NT2/D1 (cell line): Measurements from ENCODE around the gene PKP1.

ENCODE experiments used
- DNase-seq: peaks from one replicate; pipeline ENCODE4 v3.0.0-alpha.2; 2011; ENCODE audit warnings: low read depth, low spot score
- H3K27me3 ChIP-seq: 2 replicates; pipeline ENCODE4 v1.6.0; 2011; ENCODE audit warnings: mild to moderate bottlenecking; ENCODE audit not compliant: insufficient read length, insufficient read depth
- H3K36me3 ChIP-seq: 2 replicates; pipeline ENCODE4 v1.6.1; 2011; ENCODE audit warnings: mild to moderate bottlenecking, low read length, mixed read lengths; ENCODE audit not compliant: insufficient read depth, insufficient read length
- H3K4me1 ChIP-seq: 2 replicates; pipeline ENCODE4 v1.5.1; 2011; ENCODE audit not compliant: insufficient read depth, insufficient read length
- H3K4me3 ChIP-seq: 2 replicates; pipeline ENCODE4 v1.5.1; 2011; ENCODE audit warnings: low read depth; ENCODE audit not compliant: insufficient read length
- H3K9ac ChIP-seq: 2 replicates; pipeline ENCODE4 v1.6.0; 2011; ENCODE audit warnings: low read depth; ENCODE audit not compliant: insufficient read length
- H3K9me3 ChIP-seq: 2 replicates; pipeline ENCODE4 v1.5.1; 2011; ENCODE audit warnings: mild to moderate bottlenecking, low read length; ENCODE audit not compliant: insufficient read depth
- SUZ12 ChIP-seq: IDR thresholded peaks from 2 replicates; pipeline ENCODE4 v1.6.1; 2011; ENCODE audit not compliant: insufficient read length, insufficient read depth; ENCODE audit errors: extremely low read depth
- YY1 ChIP-seq: IDR thresholded peaks from 2 replicates; pipeline ENCODE4 v1.6.1; 2011; ENCODE audit not compliant: insufficient read length, insufficient read depth
- ZNF274 ChIP-seq: IDR thresholded peaks from 2 replicates; pipeline ENCODE4 v1.6.1; 2011; ENCODE audit warnings: mild to moderate bottlenecking, low read depth, low read length

PKP1 gene

DNA sequence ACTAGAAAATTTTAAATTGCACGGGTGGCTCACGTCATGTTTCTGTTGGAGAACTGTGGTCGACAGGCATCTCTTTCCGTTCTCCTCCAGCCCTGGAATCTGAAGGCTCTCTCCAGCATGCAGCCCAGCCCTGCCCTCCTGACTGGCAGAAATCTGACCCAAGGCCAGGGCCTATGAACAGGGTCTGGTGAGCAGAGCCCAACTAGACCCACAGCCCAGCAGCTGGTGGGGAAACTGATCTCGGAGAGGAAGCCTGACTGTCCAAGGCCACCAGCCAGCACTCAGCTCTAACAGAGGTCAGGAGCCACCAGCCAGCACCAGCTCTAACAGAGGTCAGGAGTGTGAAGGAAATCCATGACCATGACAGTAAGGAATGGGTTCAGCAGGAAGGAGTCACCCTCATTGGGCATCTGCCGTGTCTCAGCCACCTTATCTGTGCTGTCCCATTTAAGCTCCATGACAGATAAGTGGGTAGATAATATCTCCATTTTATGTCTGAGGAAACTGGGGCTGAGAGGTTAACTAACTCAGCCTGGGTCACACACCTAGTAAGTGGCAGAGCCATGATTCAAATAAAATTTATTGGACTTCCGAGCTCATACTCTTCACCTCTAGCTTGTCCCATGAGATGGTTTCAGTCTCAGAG is 20.2 kb upstream of the PKP1 start:
- Histone ChIP-seq H3K9me3 (no peaks in the 10 kb centered on the region), H3K27me3 (peaks cover 11% of the 10 kb centered on the region), H3K4me1 (peaks cover 8% of the 10 kb centered on the region), H3K4me3 (no peak overlapping the region), H3K9ac (no peak overlapping the region), H3K36me3 (no peaks in the 10 kb centered on the region)
- DNase-seq: no peak
- TF ChIP-seq ZNF274 (no peak), SUZ12 (no peak), YY1 (no peak)

DNA sequence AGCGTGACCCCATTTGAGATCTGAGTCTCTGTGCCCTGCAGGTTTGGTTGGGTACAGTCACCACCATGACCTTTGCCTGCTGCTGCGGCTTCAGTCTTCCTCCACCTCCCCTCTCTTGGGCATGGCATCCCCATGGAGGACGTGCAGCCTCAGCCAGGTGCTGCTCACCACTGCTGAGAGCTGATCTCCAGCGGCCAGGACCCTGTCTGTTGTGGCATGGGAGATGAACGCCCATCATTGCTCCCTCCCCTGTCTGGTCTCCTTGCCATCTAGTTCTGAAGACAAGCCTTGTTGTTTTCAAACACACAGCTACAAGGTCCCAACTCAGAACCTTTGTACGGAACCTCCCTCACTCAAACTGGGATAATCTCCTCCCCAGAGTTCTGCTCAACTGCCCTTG is 19.2 kb upstream of the PKP1 start:
- H3K9me3 ChIP-seq: no peaks in the 10 kb centered on the region
- no peak overlapping the region for H3K4me3 ChIP-seq
- no peak for DNase-seq
- no peak overlapping the region for H3K9ac ChIP-seq
- H3K27me3 ChIP-seq: peaks cover 11% of the 10 kb centered on the region
- H3K36me3 ChIP-seq: no peaks in the 10 kb centered on the region
- TF ChIP-seq ZNF274 (no peak), SUZ12 (no peak), YY1 (no peak)
- peaks cover 3% of the 10 kb centered on the region for H3K4me1 ChIP-seq

DNA sequence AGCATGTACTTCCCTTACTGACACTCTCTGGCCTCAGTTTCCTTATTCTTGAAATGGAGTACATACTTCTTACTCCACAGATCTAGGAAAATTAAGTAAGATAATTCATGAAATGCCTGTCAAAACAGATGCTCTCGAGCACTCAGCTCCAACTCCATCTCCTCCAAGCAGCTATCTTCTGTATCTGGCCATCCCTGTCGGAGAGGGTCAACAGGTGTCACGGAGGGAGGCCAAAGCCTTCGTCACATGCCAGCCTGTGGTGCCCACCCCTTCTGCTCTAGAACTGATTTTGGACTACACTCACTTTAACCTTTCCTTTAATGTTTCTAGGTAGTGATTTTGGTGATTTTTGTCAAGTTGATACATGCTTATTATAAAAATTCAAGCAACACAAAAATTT is 18.8 kb upstream of the PKP1 start:
- H3K9ac ChIP-seq: no peak overlapping the region
- TF ChIP-seq ZNF274 (no peak), YY1 (no peak)
- no peaks in the 10 kb centered on the region for H3K36me3 ChIP-seq
- no peaks in the 10 kb centered on the region for H3K9me3 ChIP-seq
- no peak overlapping the region for H3K4me3 ChIP-seq
- no peak for DNase-seq
- peaks cover 11% of the 10 kb centered on the region for H3K27me3 ChIP-seq
- peaks cover 2% of the 10 kb centered on the region for H3K4me1 ChIP-seq

DNA sequence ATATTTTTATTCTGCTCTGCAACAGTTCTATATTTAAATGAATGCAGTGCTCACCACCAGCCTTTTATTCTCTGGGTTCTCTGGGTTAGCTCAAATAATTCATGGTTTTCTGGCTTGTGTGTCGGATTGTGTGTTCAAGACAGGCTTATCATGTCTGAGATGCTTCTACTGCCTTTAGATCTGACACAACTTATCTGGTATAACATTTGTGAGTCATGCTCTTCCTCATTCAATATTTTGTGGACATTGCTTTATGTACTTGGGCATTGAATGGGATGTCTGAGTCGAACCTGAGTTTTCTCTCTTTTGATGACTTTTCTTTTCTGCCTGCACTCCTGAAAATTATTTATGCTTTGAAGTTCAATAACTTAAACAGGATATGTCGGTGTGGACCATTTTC is 17.6 kb upstream of the PKP1 start:
- Histone ChIP-seq H3K27me3 (peaks cover 6% of the 10 kb centered on the region), H3K9ac (no peak overlapping the region), H3K4me3 (no peak overlapping the region), H3K4me1 (no peaks in the 10 kb centered on the region), H3K36me3 (no peaks in the 10 kb centered on the region), H3K9me3 (no peaks in the 10 kb centered on the region)
- TF ChIP-seq YY1 (no peak), ZNF274 (no peak), SUZ12 (no peak)
- no peak for DNase-seq

DNA sequence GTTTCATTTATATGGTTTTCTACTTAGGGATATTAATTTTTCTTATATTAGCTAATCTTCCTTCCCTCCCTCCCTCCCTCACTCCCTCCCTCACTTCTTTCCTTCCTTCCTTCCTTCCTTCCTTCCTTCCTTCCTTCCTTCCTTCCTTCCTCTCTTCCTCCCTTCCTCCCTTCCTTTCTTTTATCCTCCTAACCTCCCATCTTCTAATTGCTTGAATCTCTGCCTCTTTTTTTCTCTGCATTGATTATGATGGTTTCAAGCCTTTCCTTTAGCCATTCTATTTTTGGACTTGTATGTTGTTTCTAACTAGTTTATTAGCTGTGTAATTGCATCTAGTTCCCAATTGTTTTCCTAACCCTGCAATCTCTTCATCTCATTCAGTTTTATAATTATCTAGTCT is 17.0 kb upstream of the PKP1 start:
- H3K36me3 ChIP-seq: no peaks in the 10 kb centered on the region
- no peaks in the 10 kb centered on the region for H3K9me3 ChIP-seq
- H3K9ac ChIP-seq: no peak overlapping the region
- no peak overlapping the region for H3K4me3 ChIP-seq
- TF ChIP-seq SUZ12: no peak
- TF ChIP-seq ZNF274: no peak
- no peak for TF ChIP-seq YY1
- H3K27me3 ChIP-seq: peaks cover 6% of the 10 kb centered on the region
- no peaks in the 10 kb centered on the region for H3K4me1 ChIP-seq
- no peak for DNase-seq

DNA sequence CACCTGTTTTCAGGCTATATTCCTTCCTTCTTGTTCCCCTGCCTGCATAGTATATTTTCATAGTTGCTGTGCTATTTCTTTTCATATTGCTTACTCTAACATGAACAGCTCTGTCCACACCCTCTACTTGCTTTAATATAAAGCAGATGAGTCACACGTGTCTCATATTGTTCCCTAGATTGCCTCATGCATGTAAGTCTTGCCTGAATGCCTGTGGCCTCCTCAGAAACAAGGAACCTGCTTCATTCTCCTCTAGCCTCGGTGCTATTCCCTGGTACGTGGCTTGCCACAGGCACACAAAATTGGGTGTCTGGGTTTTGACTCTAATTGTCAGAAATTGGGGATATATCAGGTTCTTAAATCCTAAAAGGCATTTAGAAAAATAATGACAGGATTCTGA is 16.5 kb upstream of the PKP1 start:
- Histone ChIP-seq H3K4me1 (no peaks in the 10 kb centered on the region), H3K4me3 (no peak overlapping the region), H3K9ac (no peak overlapping the region), H3K9me3 (no peaks in the 10 kb centered on the region), H3K27me3 (peaks cover 9% of the 10 kb centered on the region), H3K36me3 (no peaks in the 10 kb centered on the region)
- no peak for DNase-seq
- TF ChIP-seq SUZ12 (no peak), YY1 (no peak), ZNF274 (no peak)

DNA sequence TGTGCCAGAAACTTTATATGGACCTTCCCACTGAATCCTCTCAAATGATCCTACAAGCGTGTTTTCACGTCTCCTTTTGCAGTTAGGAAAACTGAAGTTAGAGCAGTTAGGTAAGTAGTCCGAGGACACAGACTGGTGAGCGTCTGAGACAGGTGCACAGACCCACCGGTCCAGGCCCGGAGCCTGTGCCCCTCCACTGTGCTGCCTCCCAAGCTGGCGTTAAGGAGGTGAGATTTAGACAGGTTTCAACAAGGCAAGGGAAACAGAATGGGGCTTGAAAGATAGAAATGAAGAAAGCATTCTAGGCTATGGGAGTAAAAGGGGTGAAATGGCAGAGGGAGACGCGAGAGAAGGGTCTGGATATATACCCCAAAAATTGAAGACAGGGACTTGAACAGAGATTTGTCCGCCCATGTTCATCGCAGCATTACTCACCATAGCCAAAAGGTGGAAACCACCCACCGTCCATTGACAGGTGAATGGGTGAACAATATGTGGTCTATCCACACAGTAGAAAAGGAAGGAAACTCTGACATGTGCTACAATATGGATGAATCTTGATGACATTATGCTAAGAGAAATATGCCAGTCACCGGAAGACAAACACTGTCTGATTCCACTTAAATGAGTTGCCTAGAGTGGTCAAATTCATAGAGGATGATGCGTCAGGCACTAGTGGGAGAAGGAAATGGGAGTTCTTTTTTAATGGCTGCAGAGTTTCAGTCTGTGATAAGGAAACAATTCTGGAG is 15.7 kb upstream of the PKP1 start:
- H3K9me3 ChIP-seq: no peaks in the 10 kb centered on the region
- TF ChIP-seq YY1 (no peak), SUZ12 (no peak), ZNF274 (no peak)
- H3K4me3 ChIP-seq: no peak overlapping the region
- no peak overlapping the region for H3K9ac ChIP-seq
- H3K4me1 ChIP-seq: peaks cover 2% of the 10 kb centered on the region
- H3K27me3 ChIP-seq: peaks cover 9% of the 10 kb centered on the region
- no peak for DNase-seq
- H3K36me3 ChIP-seq: no peaks in the 10 kb centered on the region
